Mucosa of descending colon (tissue), 3 donors: ENCODE results near the gene GOLGA7B. TPM values are rescaled to one million over a fixed set of nuclear protein-coding genes. Genes with fewer than 3 reads are reported as not detected.

Experiments
- ATAC-seq: fragments of 200-7000 bp; cut with Tn5 transposase; one replicate; pipeline ENCODE4 v1.9.1; 2020; ENCODE audit warnings: mild to moderate bottlenecking, moderate library complexity
- DNase-seq, 3 donors: peaks; one replicate each; pipeline ENCODE4 v3.0.0-alpha.2; 2020
- H3K36me3 ChIP-seq: fragments of 200-600 bp; one replicate; pipeline ENCODE4 v1.8.0; 2021; ENCODE audit warnings: low read depth, mild to moderate bottlenecking
- H3K4me1 ChIP-seq: fragments of 200-600 bp; one replicate; pipeline ENCODE4 v1.8.0; 2021; ENCODE audit warnings: low read depth, mild to moderate bottlenecking
- H3K4me3 ChIP-seq: fragments of 200-600 bp; one replicate; pipeline ENCODE4 v1.8.0; 2021; ENCODE audit warnings: mild to moderate bottlenecking
- H3K9me3 ChIP-seq: fragments of 200-600 bp; one replicate; pipeline ENCODE4 v1.8.0; 2021; ENCODE audit warnings: mild to moderate bottlenecking
- CTCF ChIP-seq: fragments of 200-600 bp; IDR thresholded peaks from one replicate; pipeline ENCODE4 v1.8.0; 2022; ENCODE audit warnings: antibody characterized with exemption, mild to moderate bottlenecking
- intact Hi-C, 2 donors: fragments of 100-400 bp; cut with DNase I in 1 of 2; cut with micrococcal nuclease in 1 of 2; formaldehyde crosslinking; loops; one replicate each; pipeline versions ENCODE4 v1.11.0 to v1.11.1; 2022; cut with DNase I, micrococcal nuclease
- total RNA-seq, 3 donors: library from RNA; stranded (reverse); fragmentation: NEBNext Ultra II Directional in 2 of 3; extraction: Animal tissue kit (Norgen Biotek cat#: 25700) in 2 of 3; gene quantifications; one replicate each; pipeline versions ENCODE4 v1.2.1 to v1.2.4, GENCODE V29; 2021 to 2023
- donor health status: DM: no; HTN: no; CAD: no; lungs with moderate emphysema.
- donor health status: DM: no; HTN: no; CAD: no.
- donor health status: DM: no; HTN: yes; CAD: no.

GOLGA7B gene
- total RNA-seq, 3 donors from 2014 or later = 0.29 to 0.92 (median 0.63) TPM

GRCh38 chr10:97810446-97810845, 39.2 kb upstream of the GOLGA7B start:
- TF ChIP-seq CTCF = no peak
- no peak for DNase-seq
- intact Hi-C loops = no loop called here
- Histone ChIP-seq H3K36me3 (no peaks in the 10 kb centered on the region), H3K4me1 (no peaks in the 10 kb centered on the region), H3K9me3 (no peaks in the 10 kb centered on the region), H3K4me3 (no peak overlapping the region)
- no peak for ATAC-seq

- ATAC-seq = no peak
- no peak for DNase-seq
- H3K4me3 ChIP-seq = no peak overlapping the region
- TF ChIP-seq CTCF = no peak
- H3K4me1 ChIP-seq = no peaks in the 10 kb centered on the region
- no peaks in the 10 kb centered on the region for H3K9me3 ChIP-seq
- no peaks in the 10 kb centered on the region for H3K36me3 ChIP-seq
- intact Hi-C loops = no loop called here
These were observed 37.7 kb upstream of the GOLGA7B start for GRCh38 chr10:97811958-97812357.

GRCh38 chr10:97812696-97813095, 36.9 kb upstream of the GOLGA7B start:
- H3K4me3 ChIP-seq = no peak overlapping the region
- no peaks in the 10 kb centered on the region for H3K9me3 ChIP-seq
- H3K36me3 ChIP-seq = no peaks in the 10 kb centered on the region
- intact Hi-C loops = no loop called here
- no peak for TF ChIP-seq CTCF
- no peaks in the 10 kb centered on the region for H3K4me1 ChIP-seq
- ATAC-seq = no peak
- no peak for DNase-seq

GRCh38 chr10:97813311-97813710, 36.3 kb upstream of the GOLGA7B start:
- Histone ChIP-seq H3K9me3 (no peaks in the 10 kb centered on the region), H3K4me1 (no peaks in the 10 kb centered on the region), H3K4me3 (no peak overlapping the region), H3K36me3 (no peaks in the 10 kb centered on the region)
- ATAC-seq = no peak
- TF ChIP-seq CTCF = no peak
- no peak for DNase-seq
- intact Hi-C loops = no loop called here

GRCh38 chr10:97814996-97815395, 34.6 kb upstream of the GOLGA7B start:
- TF ChIP-seq CTCF = no peak
- intact Hi-C loops = no loop called here
- no peak overlapping the region for H3K4me3 ChIP-seq
- no peak for ATAC-seq
- H3K9me3 ChIP-seq = no peaks in the 10 kb centered on the region
- no peak for DNase-seq
- H3K4me1 ChIP-seq = no peaks in the 10 kb centered on the region
- H3K36me3 ChIP-seq = no peaks in the 10 kb centered on the region

GRCh38 chr10:97816609-97817008, 33.0 kb upstream of the GOLGA7B start:
- Histone ChIP-seq H3K9me3 (no peaks in the 10 kb centered on the region), H3K36me3 (no peaks in the 10 kb centered on the region), H3K4me1 (no peaks in the 10 kb centered on the region), H3K4me3 (no peak overlapping the region)
- no peak for TF ChIP-seq CTCF
- intact Hi-C loops = no loop called here
- DNase-seq (no peak), ATAC-seq (no peak)
